ENCODE results near the gene KRTAP10-4.
"Not testable (repeated sequence)": the region's sequence is repeated elsewhere in the genome, so short reads cannot be mapped to it uniquely, and the experiment has no call there.

The KRTAP10-4 gene, protein sequence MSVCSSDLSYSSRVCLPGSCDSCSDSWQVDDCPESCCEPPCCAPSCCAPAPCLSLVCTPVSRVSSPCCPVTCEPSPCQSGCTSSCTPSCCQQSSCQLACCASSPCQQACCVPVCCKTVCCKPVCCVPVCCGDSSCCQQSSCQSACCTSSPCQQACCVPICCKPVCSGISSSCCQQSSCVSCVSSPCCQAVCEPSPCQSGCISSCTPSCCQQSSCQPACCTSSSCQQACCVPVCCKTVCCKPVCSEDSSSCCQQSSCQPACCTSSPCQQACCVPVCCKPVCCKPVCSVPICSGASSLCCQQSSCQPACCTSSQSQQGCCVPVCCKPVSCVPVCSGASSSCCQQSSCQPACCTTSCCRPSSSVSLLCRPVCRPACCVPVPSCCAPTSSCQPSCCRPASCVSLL

DNA sequence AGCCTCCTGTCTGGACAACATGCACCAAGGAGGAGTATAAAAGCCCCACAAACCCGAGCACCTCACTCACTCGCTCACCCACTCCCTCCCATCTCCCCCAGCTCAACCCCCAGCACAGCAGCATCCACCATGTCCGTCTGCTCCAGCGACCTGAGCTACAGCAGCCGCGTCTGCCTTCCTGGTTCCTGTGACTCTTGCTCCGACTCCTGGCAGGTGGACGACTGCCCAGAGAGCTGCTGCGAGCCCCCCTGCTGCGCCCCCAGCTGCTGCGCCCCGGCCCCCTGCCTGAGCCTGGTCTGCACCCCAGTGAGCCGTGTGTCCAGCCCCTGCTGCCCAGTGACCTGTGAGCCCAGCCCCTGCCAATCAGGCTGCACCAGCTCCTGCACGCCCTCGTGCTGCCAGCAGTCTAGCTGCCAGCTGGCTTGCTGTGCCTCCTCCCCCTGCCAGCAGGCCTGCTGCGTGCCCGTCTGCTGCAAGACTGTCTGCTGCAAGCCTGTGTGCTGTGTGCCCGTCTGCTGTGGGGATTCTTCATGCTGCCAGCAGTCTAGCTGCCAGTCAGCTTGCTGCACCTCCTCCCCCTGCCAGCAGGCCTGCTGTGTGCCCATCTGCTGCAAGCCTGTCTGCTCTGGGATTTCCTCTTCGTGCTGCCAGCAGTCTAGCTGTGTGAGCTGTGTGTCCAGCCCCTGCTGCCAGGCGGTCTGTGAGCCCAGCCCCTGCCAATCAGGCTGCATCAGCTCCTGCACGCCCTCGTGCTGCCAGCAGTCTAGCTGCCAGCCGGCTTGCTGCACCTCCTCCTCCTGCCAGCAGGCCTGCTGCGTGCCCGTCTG is at the start of gene KRTAP10-4:
KRTAP10-4 (plus strand) TSS at position 100 of the 827 bp plus-strand sequence; CDS start at position 130, 30 bp downstream.
- H3K27me3 ChIP-seq (ENCODE audit: control insufficient read depth, insufficient read depth, low read length); H3K4me1 ChIP-seq (ENCODE audit: control insufficient read depth, insufficient read depth, low read length); H3K27ac ChIP-seq (ENCODE audit: low read depth, low read length); H3K9ac ChIP-seq (ENCODE audit: low read length); H3K4me3 ChIP-seq (ENCODE audit: low read length); H3K36me3 ChIP-seq (ENCODE audit: control insufficient read depth, insufficient read depth, low read length): not testable (repeated sequence)

GRCh38 chr21:44524414-44525371 is 48.8 kb upstream of the KRTAP10-4 start:
- Histone ChIP-seq H3K27ac (ENCODE audit: low read depth, low read length) (no peak overlapping the region), H3K36me3 (ENCODE audit: control insufficient read depth, insufficient read depth, low read length) (no peaks in the 10 kb centered on the region), H3K9ac (ENCODE audit: low read length) (no peak overlapping the region), H3K4me3 (ENCODE audit: low read length) (no peak overlapping the region), H3K27me3 (ENCODE audit: control insufficient read depth, insufficient read depth, low read length) (no peaks in the 10 kb centered on the region), H3K4me1 (ENCODE audit: control insufficient read depth, insufficient read depth, low read length) (no peaks in the 10 kb centered on the region)

DNA sequence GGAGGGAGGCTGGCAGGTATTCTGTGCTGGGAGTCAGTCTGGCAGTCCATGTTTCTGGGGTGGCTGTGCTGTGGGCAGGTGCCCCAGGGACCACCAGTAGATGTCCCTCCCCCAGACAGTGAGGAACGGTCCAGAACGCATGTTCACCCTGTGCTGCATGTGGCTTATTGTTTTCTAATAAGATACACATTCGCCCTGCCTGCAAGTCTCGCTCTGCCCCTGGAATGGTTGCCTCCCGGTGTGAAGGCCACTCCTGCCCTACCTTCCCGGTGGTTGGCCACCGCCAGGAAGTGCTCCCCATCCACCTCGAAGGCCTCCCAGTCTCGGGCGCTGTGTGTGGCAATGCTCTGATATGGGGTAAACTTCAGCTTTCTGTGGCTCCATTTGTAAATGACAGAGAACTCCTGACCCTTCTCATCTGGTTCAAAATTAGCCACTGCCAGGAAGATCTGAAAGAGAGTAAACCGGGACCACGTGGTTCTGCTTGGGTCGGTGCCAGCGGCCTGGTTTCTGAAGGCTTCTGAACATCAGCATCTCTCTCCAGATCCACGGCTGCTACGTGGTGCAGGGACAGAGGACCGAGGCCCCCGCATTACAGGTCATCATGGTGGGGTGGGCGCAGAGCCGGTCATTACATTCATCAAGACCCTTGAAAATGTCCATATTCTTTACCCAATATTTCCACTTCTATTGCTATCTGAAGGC is 48.0 kb upstream of the KRTAP10-4 start:
- Histone ChIP-seq H3K4me1 (ENCODE audit: control insufficient read depth, insufficient read depth, low read length) (no peaks in the 10 kb centered on the region), H3K4me3 (ENCODE audit: low read length) (no peak overlapping the region), H3K27ac (ENCODE audit: low read depth, low read length) (no peak overlapping the region), H3K36me3 (ENCODE audit: control insufficient read depth, insufficient read depth, low read length) (no peaks in the 10 kb centered on the region), H3K27me3 (ENCODE audit: control insufficient read depth, insufficient read depth, low read length) (no peaks in the 10 kb centered on the region), H3K9ac (ENCODE audit: low read length) (no peak overlapping the region)

- H3K4me1 ChIP-seq (ENCODE audit: control insufficient read depth, insufficient read depth, low read length), result no peaks in the 10 kb centered on the region
- no peak overlapping the region for H3K27ac ChIP-seq (ENCODE audit: low read depth, low read length)
- no peaks in the 10 kb centered on the region for H3K36me3 ChIP-seq (ENCODE audit: control insufficient read depth, insufficient read depth, low read length)
- H3K4me3 ChIP-seq (ENCODE audit: low read length), result no peak overlapping the region
- no peak overlapping the region for H3K9ac ChIP-seq (ENCODE audit: low read length)
- H3K27me3 ChIP-seq (ENCODE audit: control insufficient read depth, insufficient read depth, low read length), result peaks cover 2% of the 10 kb centered on the region
Measured at GRCh38 chr21:44526096-44526997, 47.2 kb upstream of the KRTAP10-4 start.

DNA sequence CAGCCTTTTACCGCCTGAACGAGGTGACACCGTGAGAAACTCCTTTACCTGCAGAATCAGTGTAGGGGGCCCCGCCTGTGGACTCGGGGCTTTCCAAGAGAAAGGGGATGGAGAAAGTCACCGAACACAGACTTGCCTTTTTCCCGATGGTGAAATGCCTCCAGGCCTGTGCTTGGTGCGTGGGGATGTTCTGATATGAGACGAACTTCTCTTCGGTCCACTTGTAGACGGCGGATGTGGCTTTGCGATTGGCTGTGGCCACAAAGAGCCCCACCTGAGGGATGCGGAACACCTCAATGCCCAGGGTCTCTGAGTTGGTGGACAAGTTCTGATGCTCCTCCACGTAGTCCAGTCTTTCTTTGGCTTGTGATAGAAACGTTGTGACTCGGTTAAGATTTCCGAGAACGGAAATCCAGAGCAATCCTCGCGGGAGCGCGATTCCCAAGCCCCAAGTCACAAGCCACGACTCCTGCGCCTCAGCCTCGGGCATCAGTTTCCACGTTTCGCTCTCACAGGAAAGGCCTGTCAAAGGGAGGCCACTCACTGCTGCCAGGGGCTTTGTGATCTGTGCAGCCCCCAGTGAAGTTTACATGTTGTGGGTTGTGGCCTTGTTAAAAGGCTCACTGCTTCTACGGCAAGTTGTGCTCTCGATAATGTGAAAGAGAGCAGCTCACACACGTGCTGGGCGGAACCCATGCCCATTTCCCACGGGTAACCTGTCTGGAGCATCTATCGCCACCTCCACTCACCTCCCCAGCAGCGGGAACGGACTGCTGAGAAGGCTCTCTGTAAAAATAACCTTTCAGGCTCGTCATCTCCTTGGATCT is 46.2 kb upstream of the KRTAP10-4 start:
- Histone ChIP-seq H3K36me3 (ENCODE audit: control insufficient read depth, insufficient read depth, low read length) (no peaks in the 10 kb centered on the region), H3K4me1 (ENCODE audit: control insufficient read depth, insufficient read depth, low read length) (no peaks in the 10 kb centered on the region)

DNA sequence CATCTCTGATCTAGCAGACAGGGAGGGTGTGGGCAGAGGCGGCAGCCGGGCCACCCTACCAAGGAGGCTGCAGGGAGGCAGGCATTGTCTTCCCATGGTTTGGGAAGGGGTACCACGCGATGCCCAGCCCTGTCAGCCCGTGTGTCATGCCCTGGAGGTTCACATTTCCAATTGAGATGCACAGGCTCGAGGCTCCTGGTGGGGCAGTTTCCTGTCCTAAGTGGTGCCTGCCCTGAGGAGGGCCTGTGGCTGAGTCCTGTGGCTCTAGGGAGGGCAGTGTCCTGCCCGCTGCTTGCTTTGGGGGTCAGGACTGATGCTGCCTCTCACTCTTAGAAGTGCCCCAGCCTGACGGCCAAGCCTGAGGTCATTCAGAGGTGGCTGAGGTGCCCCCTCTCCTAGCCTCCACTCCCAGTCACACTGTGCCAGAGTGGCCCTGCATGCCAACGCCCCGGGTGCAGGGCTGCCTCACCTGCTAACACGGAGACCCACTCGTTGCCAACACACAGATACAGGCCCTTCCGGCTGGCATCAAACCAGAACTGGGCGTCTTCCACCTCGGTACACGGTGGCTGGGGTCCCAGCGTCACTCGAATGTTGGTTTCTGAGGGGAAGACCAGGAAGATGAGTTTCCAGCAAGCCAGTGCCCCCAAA is 45.4 kb upstream of the KRTAP10-4 start:
- H3K4me3 ChIP-seq (ENCODE audit: low read length), result no peak overlapping the region
- peaks cover 2% of the 10 kb centered on the region for H3K27me3 ChIP-seq (ENCODE audit: control insufficient read depth, insufficient read depth, low read length)
- H3K36me3 ChIP-seq (ENCODE audit: control insufficient read depth, insufficient read depth, low read length), result no peaks in the 10 kb centered on the region
- H3K4me1 ChIP-seq (ENCODE audit: control insufficient read depth, insufficient read depth, low read length), result no peaks in the 10 kb centered on the region
- H3K9ac ChIP-seq (ENCODE audit: low read length), result no peak overlapping the region
- H3K27ac ChIP-seq (ENCODE audit: low read depth, low read length), result no peak overlapping the region

More for the DNA sequence above, 46.2 kb upstream of the KRTAP10-4 start:
- Histone ChIP-seq H3K9ac (ENCODE audit: low read length) (no peak overlapping the region), H3K27me3 (ENCODE audit: control insufficient read depth, insufficient read depth, low read length) (peaks cover 2% of the 10 kb centered on the region), H3K27ac (ENCODE audit: low read depth, low read length) (no peak overlapping the region), H3K4me3 (ENCODE audit: low read length) (no peak overlapping the region)

DNA sequence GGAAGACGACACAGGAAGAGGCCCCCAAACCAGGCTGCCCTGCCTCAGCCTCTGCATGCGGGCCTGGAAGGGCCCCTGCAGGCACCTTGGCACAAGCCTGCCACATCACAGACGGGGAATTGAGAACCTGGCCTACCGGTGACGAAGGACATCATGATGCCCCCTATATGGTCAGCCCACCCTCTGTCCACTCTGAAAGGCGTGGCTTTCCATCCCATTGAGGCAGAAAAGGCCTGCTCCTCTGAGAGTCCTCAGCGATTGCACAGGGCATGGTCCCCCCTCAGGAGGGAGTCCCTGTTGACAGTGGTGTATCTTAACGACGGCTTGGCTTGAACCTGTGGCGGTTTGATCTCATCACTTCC is 44.9 kb upstream of the KRTAP10-4 start:
- Histone ChIP-seq H3K27ac (ENCODE audit: low read depth, low read length) (no peak overlapping the region), H3K9ac (ENCODE audit: low read length) (no peak overlapping the region)

DNA sequence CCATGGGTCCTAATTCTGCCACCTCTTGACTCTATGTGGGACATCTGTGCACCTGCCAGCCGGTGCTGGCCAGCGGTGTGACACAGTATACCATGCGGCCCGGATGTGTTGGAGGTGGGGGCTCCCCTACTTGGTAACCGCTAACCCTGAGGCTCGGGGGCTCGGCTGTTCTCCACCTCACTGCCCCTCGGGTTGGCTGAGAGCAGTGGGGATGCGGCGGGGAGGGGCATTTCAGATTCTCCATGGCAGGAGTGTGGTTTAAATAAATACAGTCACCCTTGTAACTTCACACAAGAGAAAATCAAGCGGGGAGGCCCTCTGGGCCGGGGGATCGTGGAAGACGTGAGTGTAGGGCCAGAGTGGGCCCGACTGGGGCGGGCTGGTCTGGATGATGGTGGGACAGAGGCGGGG is 44.5 kb upstream of the KRTAP10-4 start:
- H3K4me1 ChIP-seq (ENCODE audit: control insufficient read depth, insufficient read depth, low read length), result no peaks in the 10 kb centered on the region
- no peaks in the 10 kb centered on the region for H3K36me3 ChIP-seq (ENCODE audit: control insufficient read depth, insufficient read depth, low read length)
- no peak overlapping the region for H3K9ac ChIP-seq (ENCODE audit: low read length)
- no peak overlapping the region for H3K4me3 ChIP-seq (ENCODE audit: low read length)
- peaks cover 2% of the 10 kb centered on the region for H3K27me3 ChIP-seq (ENCODE audit: control insufficient read depth, insufficient read depth, low read length)
- H3K27ac ChIP-seq (ENCODE audit: low read depth, low read length), result no peak overlapping the region

More for the DNA sequence above, 44.9 kb upstream of the KRTAP10-4 start:
- Histone ChIP-seq H3K27me3 (ENCODE audit: control insufficient read depth, insufficient read depth, low read length) (peaks cover 2% of the 10 kb centered on the region), H3K4me3 (ENCODE audit: low read length) (no peak overlapping the region), H3K36me3 (ENCODE audit: control insufficient read depth, insufficient read depth, low read length) (no peaks in the 10 kb centered on the region), H3K4me1 (ENCODE audit: control insufficient read depth, insufficient read depth, low read length) (no peaks in the 10 kb centered on the region)

GRCh38 chr21:44529503-44530125 is 43.9 kb upstream of the KRTAP10-4 start:
- Histone ChIP-seq H3K36me3 (ENCODE audit: control insufficient read depth, insufficient read depth, low read length) (no peaks in the 10 kb centered on the region), H3K4me3 (ENCODE audit: low read length) (no peak overlapping the region), H3K4me1 (ENCODE audit: control insufficient read depth, insufficient read depth, low read length) (no peaks in the 10 kb centered on the region), H3K27me3 (ENCODE audit: control insufficient read depth, insufficient read depth, low read length) (peaks cover 2% of the 10 kb centered on the region), H3K9ac (ENCODE audit: low read length) (no peak overlapping the region), H3K27ac (ENCODE audit: low read depth, low read length) (no peak overlapping the region)

All from rectal smooth muscle tissue (tissue), 1 donor.